Measurements from ENCODE around the gene DPH6.
"Not testable (repeated sequence)": the region's sequence is repeated elsewhere in the genome, so short reads cannot be mapped to it uniquely, and the experiment has no call there.

DPH6 gene

GRCh38 chr15:35481992-35482391 is 64.0 kb downstream of the DPH6 start:
- peak; percentile 72 for DNase-seq

GRCh38 chr15:35481064-35481463 is 64.9 kb downstream of the DPH6 start:
- DNase-seq, result no peak

- DNase-seq, result no peak
These were observed 66.5 kb downstream of the DPH6 start for GRCh38 chr15:35479423-35479822.

GRCh38 chr15:35477312-35478262 is 68.4 kb downstream of the DPH6 start:
- no peak for DNase-seq

- DNase-seq, result no peak
These were observed 74.9 kb downstream of the DPH6 start for GRCh38 chr15:35471024-35471423.

- DNase-seq, result no peak
These were observed 75.5 kb downstream of the DPH6 start for GRCh38 chr15:35470441-35470840.

GRCh38 chr15:35466476-35466875 is 79.5 kb downstream of the DPH6 start:
- no peak for DNase-seq

GRCh38 chr15:35465783-35466182 is 80.2 kb downstream of the DPH6 start:
- DNase-seq, result no peak

- no peak for DNase-seq
These were observed 85.3 kb downstream of the DPH6 start for GRCh38 chr15:35460616-35461015.

GRCh38 chr15:35458176-35458856 is 87.6 kb downstream of the DPH6 start:
- DNase-seq, result peak; percentile 29

GRCh38 chr15:35455201-35455600 is 90.8 kb downstream of the DPH6 start:
- peak; percentile 70 for DNase-seq

GRCh38 chr15:35450492-35450891 is 95.5 kb downstream of the DPH6 start:
- peak; percentile 76 for DNase-seq

- peak; percentile 62 for DNase-seq
These were observed 97.7 kb downstream of the DPH6 start for GRCh38 chr15:35448294-35448693.

GRCh38 chr15:35445891-35446290 is 100.1 kb downstream of the DPH6 start:
- DNase-seq, result peak; percentile 33

- DNase-seq, result peak; percentile 66
These were observed 101.3 kb downstream of the DPH6 start for GRCh38 chr15:35444557-35445204.

GRCh38 chr15:35443376-35443775 is 102.6 kb downstream of the DPH6 start:
- peak; percentile 19 for DNase-seq

GRCh38 chr15:35442742-35443141 is 103.2 kb downstream of the DPH6 start:
- peak; percentile 40 for DNase-seq

GRCh38 chr15:35441279-35441678 is 104.7 kb downstream of the DPH6 start:
- not testable (repeated sequence) for DNase-seq

GRCh38 chr15:35440265-35440664 is 105.7 kb downstream of the DPH6 start:
- no peak for DNase-seq

GRCh38 chr15:35439291-35439690 is 106.7 kb downstream of the DPH6 start:
- peak; percentile 98 for DNase-seq

GRCh38 chr15:35437157-35437556 is 108.8 kb downstream of the DPH6 start:
- peak; percentile 58 for DNase-seq

GRCh38 chr15:35436422-35436821 is 109.5 kb downstream of the DPH6 start:
- DNase-seq, result no peak

GRCh38 chr15:35431281-35431680 is 114.7 kb downstream of the DPH6 start:
- no peak for DNase-seq

- DNase-seq, result no peak
These were observed 115.7 kb downstream of the DPH6 start for GRCh38 chr15:35430301-35430700.

Measured in fibroblast of upper back skin (primary cell).